Stomach smooth muscle (tissue), 2 donors: ENCODE data around the gene SRGAP3.

Experiments
- H3K27ac ChIP-seq: one replicate; pipeline ENCODE4 v1.7.0; 2013; ENCODE audit warnings: mild to moderate bottlenecking, low read length, inconsistent platforms
- H3K27me3 ChIP-seq, 2 donors: one replicate each; pipeline ENCODE4 v1.7.0; 2013; ENCODE audit warnings: low read length in 2 of 2; ENCODE audit not compliant: insufficient read depth in 2 of 2, control insufficient read depth in 1 of 2
- H3K36me3 ChIP-seq, 2 donors: one replicate each; pipeline ENCODE4 v1.7.0; 2013; ENCODE audit warnings: low read length in 2 of 2; ENCODE audit not compliant: control insufficient read depth in 2 of 2, insufficient read depth in 2 of 2
- H3K4me1 ChIP-seq: one replicate; pipeline ENCODE4 v1.7.0; 2013; ENCODE audit warnings: low read length; ENCODE audit not compliant: control insufficient read depth, insufficient read depth
- H3K4me3 ChIP-seq, 2 donors: one replicate each; pipeline ENCODE4 v1.7.0; 2013; ENCODE audit warnings: low read length in 2 of 2
- H3K9ac ChIP-seq, 2 donors: one replicate each; pipeline ENCODE4 v1.7.0; 2013; ENCODE audit warnings: low read length in 2 of 2, mild to moderate bottlenecking in 1 of 2
- H3K9me3 ChIP-seq, 2 donors: one replicate each; pipeline ENCODE4 v1.7.0; 2013; ENCODE audit warnings: low read length in 2 of 2; ENCODE audit not compliant: control insufficient read depth in 2 of 2
- donor health status: healthy.
- donor health status: Pancreatic carcinoma.

SRGAP3 gene

DNA sequence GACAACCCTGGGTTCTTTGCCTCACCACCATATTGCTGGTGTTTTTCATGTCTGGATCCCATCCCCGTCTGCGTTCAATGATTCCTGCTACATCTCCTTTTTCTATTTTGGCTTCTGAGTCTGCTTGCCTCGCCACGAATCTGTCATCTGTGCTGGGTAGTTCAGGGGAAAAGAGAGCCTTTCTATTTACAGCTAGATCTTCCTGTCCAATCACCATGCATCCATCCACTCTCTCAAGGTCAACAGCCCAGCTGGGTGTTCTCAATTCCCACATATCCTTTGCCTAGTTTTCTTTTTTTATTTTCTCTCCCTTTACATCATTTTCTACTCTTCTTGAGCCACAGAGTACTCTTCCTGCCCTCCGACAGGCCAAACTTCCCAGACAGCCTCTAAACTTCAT is 181.4 kb downstream of the SRGAP3 start:
- H3K9me3 ChIP-seq: no peaks in the 10 kb centered on the region
- H3K4me1 ChIP-seq: no peaks in the 10 kb centered on the region
- H3K27ac ChIP-seq: no peak overlapping the region
- no peaks in the 10 kb centered on the region for H3K36me3 ChIP-seq
- H3K4me3 ChIP-seq: no peak overlapping the region
- no peaks in the 10 kb centered on the region for H3K27me3 ChIP-seq
- no peak overlapping the region for H3K9ac ChIP-seq

DNA sequence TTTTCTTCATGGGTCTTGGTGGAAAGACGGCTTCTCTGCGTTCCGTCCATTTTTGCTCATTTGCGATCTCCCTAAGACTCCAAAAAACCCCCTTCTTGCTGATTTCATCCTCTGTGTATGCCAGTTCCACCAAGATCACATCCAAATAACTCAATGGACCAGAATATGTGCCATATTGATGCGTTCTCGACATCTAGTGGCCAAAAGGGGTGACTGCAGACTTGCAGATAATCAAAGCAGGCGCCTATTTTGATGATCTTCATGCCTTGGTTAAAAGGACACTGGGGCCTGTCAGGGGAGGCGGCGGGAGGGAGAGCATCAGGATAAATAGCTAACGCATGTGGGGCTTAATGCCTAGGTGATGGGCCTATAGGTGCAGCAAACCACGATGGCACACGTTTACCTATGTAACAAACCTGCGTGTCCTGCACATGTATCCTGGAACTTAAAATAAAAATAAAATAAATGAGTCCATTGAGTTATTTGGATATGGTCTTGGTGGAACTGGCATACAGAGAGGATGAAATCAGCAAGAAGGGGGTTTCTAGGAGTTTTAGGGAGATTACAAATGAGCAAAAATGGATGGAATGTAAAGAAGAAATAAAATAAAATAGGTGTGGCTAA is 182.0 kb downstream of the SRGAP3 start:
- no peak overlapping the region for H3K9ac ChIP-seq
- H3K9me3 ChIP-seq: no peaks in the 10 kb centered on the region
- no peaks in the 10 kb centered on the region for H3K36me3 ChIP-seq
- H3K27ac ChIP-seq: no peak overlapping the region
- no peak overlapping the region for H3K4me3 ChIP-seq
- no peaks in the 10 kb centered on the region for H3K4me1 ChIP-seq
- H3K27me3 ChIP-seq: no peaks in the 10 kb centered on the region

DNA sequence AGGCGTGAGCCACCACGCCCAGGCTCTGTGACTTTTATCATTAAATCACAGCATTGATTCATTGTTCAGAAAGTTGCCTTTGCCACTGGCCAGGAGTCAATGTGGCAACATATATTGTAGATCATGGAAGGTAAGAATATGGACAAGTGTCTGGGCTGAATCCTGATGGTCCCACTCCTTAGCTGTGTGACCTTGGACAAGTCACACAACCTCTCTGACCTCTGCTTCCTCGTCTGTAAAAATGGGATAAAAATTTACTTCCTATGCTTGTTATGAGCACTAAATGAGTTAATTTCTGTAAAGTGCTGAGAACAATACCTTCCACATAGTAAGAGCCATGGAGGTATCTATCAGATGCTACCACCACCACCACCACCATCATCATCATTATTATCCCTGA is 182.7 kb downstream of the SRGAP3 start:
- Histone ChIP-seq H3K27me3 (no peaks in the 10 kb centered on the region), H3K27ac (no peak overlapping the region), H3K36me3 (no peaks in the 10 kb centered on the region), H3K4me3 (no peak overlapping the region), H3K4me1 (no peaks in the 10 kb centered on the region), H3K9ac (no peak overlapping the region), H3K9me3 (no peaks in the 10 kb centered on the region)

DNA sequence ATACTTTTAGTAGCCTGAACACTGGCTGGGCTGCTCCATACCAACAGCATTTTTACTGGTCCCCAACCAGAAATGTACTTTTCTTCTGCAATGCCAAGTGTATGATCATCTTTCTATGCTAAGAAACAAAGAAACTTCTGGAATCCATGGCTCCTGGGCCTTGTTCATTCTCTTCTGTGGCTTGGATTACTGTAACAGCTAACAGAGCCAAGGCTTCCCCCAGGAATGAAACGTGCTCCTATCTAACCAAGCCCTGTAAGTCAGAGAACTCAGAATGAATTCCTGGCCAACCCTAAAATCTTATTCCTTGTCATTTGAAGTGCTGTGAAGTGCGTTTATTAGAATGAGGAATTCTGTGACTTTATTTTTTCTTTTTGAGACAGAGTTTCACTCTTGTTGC is 183.3 kb downstream of the SRGAP3 start:
- Histone ChIP-seq H3K9ac (no peak overlapping the region), H3K27me3 (no peaks in the 10 kb centered on the region), H3K4me1 (no peaks in the 10 kb centered on the region), H3K4me3 (no peak overlapping the region), H3K9me3 (no peaks in the 10 kb centered on the region), H3K36me3 (no peaks in the 10 kb centered on the region), H3K27ac (no peak overlapping the region)

DNA sequence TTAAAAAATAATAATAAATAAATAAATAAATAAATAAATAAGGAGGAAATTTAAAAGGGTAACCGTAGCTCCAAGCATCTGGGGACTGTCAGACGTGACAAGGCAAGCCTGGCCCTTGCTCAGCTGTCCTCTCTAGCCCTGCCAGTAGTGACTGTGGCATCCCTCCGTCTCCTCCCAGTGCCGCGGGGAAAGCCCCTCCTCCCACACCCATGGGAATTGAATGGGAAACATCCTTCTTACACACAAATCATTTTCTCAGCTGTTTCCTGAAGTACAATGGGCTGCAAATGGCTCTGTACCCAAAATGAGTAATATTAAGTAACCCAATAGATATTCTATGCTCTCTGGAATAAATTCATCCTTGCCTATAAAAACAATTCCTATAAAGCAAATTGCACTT is 184.6 kb downstream of the SRGAP3 start:
- Histone ChIP-seq H3K9ac (no peak overlapping the region), H3K4me3 (no peak overlapping the region), H3K4me1 (no peaks in the 10 kb centered on the region), H3K27me3 (no peaks in the 10 kb centered on the region), H3K36me3 (no peaks in the 10 kb centered on the region), H3K27ac (no peak overlapping the region), H3K9me3 (no peaks in the 10 kb centered on the region)

DNA sequence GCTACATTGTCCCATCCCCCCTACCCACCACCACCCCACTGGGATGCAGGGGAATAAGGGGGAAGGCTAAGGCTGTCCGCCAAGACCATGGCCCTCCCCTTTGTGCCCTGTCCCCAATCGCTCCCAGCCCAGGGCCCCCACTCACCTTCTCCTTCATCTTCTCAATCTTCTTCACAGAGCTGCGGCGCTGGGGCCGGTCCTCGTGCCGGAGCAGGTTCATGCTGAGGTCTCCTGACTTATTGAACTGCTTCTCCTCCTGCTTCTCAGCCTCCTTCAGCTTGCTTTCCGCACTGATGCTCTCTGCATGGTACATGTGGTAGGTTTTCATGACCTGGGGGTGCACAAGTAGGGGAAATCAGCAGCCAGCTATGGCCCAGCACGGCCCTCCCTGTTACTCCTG is 185.2 kb downstream of the SRGAP3 start:
- no peaks in the 10 kb centered on the region for H3K9me3 ChIP-seq
- H3K27me3 ChIP-seq: no peaks in the 10 kb centered on the region
- H3K36me3 ChIP-seq: no peaks in the 10 kb centered on the region
- no peaks in the 10 kb centered on the region for H3K4me1 ChIP-seq
- no peak overlapping the region for H3K27ac ChIP-seq
- H3K4me3 ChIP-seq: no peak overlapping the region
- no peak overlapping the region for H3K9ac ChIP-seq

DNA sequence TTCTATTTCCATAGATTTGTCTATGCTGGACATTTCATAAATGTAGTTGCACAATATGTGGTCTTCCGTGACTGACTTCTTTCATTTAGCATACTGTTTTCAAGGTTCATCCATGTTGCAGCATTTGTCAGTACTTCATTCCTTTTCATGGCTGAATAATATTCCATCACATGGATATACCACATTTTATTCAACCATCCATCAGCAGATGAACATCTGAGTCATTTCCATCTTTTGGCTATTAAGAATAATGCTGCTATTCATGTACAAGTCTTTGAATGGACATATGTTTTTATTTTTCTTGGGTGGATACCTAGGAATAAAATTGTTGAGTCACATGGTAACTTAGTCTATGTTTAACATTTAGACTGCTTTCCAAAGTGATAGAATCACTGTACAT is 186.9 kb downstream of the SRGAP3 start:
- Histone ChIP-seq H3K27me3 (no peaks in the 10 kb centered on the region), H3K36me3 (no peaks in the 10 kb centered on the region), H3K9me3 (no peaks in the 10 kb centered on the region), H3K4me1 (no peaks in the 10 kb centered on the region), H3K4me3 (no peak overlapping the region), H3K9ac (no peak overlapping the region), H3K27ac (no peak overlapping the region)

DNA sequence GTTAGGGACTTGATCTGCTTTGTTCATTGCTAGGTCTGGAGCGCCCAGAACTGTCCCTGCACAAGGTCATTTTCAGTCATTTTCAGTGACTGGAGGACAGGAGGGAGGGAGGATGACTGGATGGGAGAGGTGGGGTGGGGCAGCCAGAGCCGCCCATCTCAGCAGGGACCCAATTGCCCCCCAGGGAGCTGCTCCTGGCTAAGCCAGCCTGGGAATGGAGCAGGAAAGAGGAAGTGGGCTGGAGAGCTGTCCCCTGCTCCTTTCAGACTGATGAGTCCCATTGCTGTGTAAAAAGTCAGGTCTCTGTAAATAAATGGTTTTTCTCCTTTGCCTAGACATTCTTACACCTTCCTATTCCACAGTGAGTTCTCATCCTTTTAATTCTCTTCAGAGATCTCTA is 187.8 kb downstream of the SRGAP3 start:
- no peak overlapping the region for H3K9ac ChIP-seq
- H3K27me3 ChIP-seq: no peaks in the 10 kb centered on the region
- no peak overlapping the region for H3K27ac ChIP-seq
- H3K4me3 ChIP-seq: no peak overlapping the region
- H3K9me3 ChIP-seq: no peaks in the 10 kb centered on the region
- no peaks in the 10 kb centered on the region for H3K4me1 ChIP-seq
- H3K36me3 ChIP-seq: no peaks in the 10 kb centered on the region

DNA sequence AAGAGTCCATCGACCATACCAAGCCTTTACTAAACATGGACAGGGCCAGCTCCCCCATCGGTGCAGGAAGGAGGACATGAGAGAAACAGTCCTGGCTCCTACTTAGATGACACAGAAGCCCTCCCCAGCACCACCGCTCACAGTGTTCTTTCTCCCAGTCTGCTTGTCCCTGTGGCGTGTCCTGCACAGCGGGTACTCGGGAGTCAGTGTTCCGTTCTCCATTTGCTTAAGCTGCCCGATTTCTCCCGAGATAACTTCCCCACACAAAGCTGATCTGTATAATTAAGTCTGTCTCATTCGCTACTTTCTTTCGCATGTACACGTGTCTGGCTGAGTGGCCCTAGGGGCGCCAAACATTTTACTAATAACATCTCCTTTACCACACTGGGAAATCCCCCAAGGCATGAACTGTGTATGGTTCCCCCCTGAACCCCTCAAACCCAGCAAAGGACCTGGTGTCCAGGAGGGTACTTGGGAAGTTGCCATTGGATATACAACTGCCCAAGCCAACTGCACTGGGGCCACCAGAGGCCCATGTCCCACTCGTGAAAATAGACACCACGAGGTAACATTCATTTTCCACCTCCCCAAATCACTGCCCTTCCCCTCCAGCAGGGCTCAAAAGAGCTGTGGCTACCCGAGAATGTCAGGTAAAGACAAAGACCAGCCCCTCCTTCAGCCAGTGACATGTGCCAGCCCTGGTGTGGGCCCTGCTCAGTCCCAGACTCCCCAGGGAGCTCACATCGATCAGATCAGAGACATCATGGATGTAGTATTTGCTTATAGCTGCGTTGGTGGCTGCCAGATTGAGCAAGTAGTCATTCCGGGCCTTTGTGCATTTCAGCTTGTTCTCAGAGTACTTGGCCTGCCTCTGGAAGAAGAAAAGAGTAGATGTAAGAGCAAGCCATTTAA is 189.7 kb downstream of the SRGAP3 start:
- no peaks in the 10 kb centered on the region for H3K36me3 ChIP-seq
- no peaks in the 10 kb centered on the region for H3K9me3 ChIP-seq
- H3K27me3 ChIP-seq: no peaks in the 10 kb centered on the region
- no peak overlapping the region for H3K4me3 ChIP-seq
- no peak overlapping the region for H3K9ac ChIP-seq
- no peaks in the 10 kb centered on the region for H3K4me1 ChIP-seq
- no peak overlapping the region for H3K27ac ChIP-seq

DNA sequence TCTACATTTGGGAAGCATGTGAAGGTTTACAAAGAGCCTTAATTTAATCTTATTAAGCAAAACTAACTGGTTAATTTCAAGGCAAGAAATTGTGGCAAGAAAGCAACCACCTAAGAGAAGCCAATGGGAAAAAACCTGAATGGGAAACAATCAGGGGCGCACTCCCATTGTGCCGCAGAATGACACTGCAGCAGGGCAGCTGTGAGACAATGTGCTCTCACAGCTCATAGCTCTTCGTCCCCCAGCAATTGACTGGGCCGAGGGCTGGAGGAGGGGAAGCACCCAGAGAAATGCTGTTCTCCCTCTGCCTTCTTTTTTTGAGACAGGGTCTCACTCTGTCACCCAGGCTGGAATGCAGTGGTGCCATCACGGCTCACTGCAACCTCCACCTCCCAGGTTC is 192.9 kb downstream of the SRGAP3 start:
- Histone ChIP-seq H3K36me3 (no peaks in the 10 kb centered on the region), H3K9ac (no peak overlapping the region), H3K27me3 (no peaks in the 10 kb centered on the region), H3K9me3 (no peaks in the 10 kb centered on the region), H3K4me3 (no peak overlapping the region), H3K27ac (no peak overlapping the region), H3K4me1 (no peaks in the 10 kb centered on the region)
